HFF-Myc (cell line): ENCODE results near the gene CLTCL1.

ENCODE experiments used
- DNase-seq: peaks from one replicate; pipeline ENCODE4 v3.0.0-alpha.2; 2011; ENCODE audit warnings: low read depth; ENCODE audit errors: extremely low read depth
- H3K4me3 ChIP-seq: replicated peaks from 2 replicates; pipeline ENCODE4 v1.5.1; 2011; ENCODE audit warnings: low read depth, mild to moderate bottlenecking, control low read depth, low read length
- CTCF ChIP-seq: IDR thresholded peaks from 2 replicates; pipeline ENCODE4 v1.5.1; 2012; ENCODE audit warnings: mild to moderate bottlenecking, low read depth, low read length, control low read depth; ENCODE audit errors: missing control alignments

The CLTCL1 gene

DNA sequence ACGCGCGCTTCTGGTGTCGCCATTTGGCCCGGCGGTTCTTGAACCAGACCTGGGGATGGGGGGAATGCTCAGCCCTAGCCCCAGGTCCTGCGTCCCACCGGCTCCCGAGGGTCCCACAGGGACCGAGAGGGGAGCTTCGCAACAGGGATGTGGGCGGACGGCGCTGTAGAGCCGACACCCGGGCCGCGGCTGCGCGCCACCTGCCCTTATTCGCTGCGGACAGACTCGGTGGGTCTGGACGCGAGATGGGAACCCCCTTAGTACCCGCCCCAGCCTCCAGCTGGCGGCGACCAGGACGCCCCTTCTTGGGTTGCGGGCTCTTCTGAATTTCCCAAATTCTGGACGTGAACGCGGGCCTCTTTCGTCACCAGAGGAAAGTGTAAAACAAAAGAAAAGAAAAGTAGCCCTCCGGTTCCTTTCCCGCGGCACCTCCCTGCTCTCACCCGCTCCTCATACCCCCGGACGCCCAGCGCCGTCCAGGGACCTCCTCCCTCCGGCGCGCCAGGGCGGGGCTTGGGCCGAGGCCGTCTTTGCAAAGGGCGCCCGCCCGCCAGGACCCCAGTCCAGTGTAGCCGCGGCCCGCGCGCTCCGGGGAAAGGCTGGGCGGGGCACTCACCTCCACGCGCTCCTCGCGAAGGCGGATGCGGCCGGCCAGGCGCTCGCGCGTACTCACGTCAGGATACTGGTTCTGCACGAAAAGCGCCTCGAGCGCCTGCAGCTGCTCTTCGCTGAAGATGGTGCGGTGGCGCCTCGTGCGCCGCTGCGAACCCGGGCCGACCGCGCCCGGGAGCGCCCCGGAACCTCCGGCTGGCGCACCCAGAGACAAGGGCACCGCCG lies 142.3 kb downstream of the CLTCL1 start:
- DNase-seq = no peak
- no peak overlapping the region for H3K4me3 ChIP-seq

GRCh38 chr22:19148417-19149046 lies 143.0 kb downstream of the CLTCL1 start:
- TF ChIP-seq CTCF = no peak
- H3K4me3 ChIP-seq = no peak overlapping the region
- DNase-seq = no peak

More for the DNA sequence above, 142.3 kb downstream of the CLTCL1 start:
- no peak for TF ChIP-seq CTCF

DNA sequence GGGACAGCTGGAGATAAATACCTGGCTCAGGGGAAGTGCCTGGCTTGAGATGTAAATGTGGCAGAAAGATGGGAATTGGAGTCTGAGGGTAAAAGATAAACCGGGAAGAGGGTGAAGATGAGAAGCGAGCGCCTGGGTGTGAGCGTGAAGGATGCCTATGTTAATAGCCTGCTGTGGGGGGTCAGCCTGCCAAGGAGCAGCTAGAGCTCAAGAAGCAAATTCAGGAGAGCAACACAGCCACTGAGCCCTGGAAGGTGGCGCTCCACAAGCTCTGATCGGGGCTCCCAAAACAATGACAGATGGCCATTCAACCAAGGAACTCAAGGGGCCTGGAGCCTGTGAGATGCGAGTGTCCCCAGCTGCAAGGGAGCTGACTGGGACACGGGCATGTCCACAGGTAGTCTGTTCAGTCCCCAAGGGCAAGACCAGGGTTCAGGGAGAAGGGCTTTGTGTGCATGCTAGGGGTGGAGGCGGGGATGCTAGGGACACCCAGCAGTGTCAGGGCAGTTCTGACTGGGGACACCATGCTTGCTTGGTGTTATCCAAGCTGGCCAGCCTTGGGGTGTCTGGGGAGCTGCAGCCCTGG lies 144.2 kb downstream of the CLTCL1 start:
- no peak for TF ChIP-seq CTCF
- no peak overlapping the region for H3K4me3 ChIP-seq
- no peak for DNase-seq

- no peak overlapping the region for H3K4me3 ChIP-seq
- TF ChIP-seq CTCF = no peak
- no peak for DNase-seq
Observed at GRCh38 chr22:19146215-19146968, 145.1 kb downstream of the CLTCL1 start.

DNA sequence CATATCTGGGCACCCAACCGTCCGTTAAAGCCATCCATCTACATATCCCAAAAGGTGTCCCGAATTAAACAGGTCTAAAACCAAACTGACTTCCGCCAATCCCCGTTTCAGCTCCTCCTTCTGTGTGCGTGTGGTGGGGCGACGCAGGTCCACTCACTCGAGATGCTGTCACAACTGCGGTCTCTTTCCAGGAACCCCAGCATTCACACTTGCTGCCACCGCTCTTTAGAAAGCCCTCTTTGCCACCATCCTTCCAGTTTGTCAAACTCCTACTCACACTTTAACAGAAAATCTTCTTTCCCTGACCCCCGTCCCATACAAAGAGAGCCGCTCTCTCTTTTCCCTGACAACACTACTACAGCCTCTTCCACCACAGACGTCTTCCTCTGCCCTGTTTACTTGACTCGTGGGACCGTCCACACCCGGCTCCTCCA lies 147.5 kb downstream of the CLTCL1 start:
- no peak for DNase-seq
- H3K4me3 ChIP-seq = peak overlapping the region; percentile 98
- no peak for TF ChIP-seq CTCF

DNA sequence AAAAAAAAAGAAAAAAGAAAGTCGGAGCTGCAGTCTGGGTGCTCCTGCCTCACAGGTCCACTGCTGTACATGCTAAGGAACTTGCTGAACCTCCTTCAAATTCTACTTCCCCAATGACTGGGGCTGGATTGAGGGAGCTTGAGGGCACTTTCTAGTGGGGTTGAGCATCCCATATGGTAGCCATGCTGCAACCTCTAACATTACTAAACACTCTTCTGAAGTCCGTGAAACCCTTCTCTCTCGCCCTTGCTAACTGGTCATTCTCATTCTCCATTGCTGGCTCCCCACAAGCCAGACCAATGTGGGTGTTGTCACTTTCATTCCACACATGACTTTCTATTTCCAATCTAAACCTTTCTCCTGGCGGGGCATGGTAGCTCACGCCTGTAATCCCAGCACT lies 148.3 kb downstream of the CLTCL1 start:
- DNase-seq = no peak
- H3K4me3 ChIP-seq = peak overlapping the region; percentile 98

More for the DNA sequence above, 148.3 kb downstream of the CLTCL1 start:
- TF ChIP-seq CTCF = no peak
